ENCODE results near the gene RNF157.

DNA sequence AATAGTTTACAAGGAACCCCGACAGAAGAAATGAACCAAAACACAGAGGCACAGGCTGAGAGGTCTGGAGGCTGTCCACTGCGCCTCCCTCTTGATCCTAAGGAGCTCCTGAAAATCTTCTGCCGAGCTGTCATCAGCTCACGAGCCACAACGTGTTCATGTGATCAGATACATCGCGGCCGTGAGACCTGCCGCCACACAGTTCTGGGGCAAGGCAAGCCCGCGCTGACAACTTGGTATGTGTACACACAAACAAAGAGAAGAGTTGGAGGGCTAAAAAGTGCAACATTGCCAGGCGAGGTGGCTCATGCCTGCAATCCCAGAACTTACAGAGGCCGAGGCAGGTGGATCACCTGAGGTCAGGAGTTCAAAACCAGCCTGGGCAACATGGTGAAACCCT is 144.3 kb downstream of the RNF157 start:
- TF ChIP-seq, protein P1, sequence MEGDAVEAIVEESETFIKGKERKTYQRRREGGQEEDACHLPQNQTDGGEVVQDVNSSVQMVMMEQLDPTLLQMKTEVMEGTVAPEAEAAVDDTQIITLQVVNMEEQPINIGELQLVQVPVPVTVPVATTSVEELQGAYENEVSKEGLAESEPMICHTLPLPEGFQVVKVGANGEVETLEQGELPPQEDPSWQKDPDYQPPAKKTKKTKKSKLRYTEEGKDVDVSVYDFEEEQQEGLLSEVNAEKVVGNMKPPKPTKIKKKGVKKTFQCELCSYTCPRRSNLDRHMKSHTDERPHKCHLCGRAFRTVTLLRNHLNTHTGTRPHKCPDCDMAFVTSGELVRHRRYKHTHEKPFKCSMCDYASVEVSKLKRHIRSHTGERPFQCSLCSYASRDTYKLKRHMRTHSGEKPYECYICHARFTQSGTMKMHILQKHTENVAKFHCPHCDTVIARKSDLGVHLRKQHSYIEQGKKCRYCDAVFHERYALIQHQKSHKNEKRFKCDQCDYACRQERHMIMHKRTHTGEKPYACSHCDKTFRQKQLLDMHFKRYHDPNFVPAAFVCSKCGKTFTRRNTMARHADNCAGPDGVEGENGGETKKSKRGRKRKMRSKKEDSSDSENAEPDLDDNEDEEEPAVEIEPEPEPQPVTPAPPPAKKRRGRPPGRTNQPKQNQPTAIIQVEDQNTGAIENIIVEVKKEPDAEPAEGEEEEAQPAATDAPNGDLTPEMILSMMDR (IDR thresholded peaks at IDR 0.05) = no peak
- TF ChIP-seq POLR2AphosphoS5 (IDR thresholded peaks at IDR 0.05) (no peak), EP300 (IDR thresholded peaks at IDR 0.05; ENCODE audit: low read depth) (no peak), POLR2A (IDR thresholded peaks at IDR 0.05) (no peak)

Data from transverse colon (tissue), 4 donors.